HL-60 (cell line): ENCODE measurements around the gene CORO2A.

Experiments used
- DNase-seq, 2 experiments: peaks; one replicate each; pipeline ENCODE4 v3.0.0-alpha.2; 2010 to 2020; ENCODE audit warnings: low read depth in 1 of 2, low spot score in 1 of 2
- H3K27ac ChIP-seq: fragments of 250-450 bp; sonication (Bioruptor Pico); replicated peaks from 2 replicates; pipeline ENCODE4 v1.5.1; 2020; ENCODE audit warnings: mild to moderate bottlenecking, moderate library complexity
- H3K27me3 ChIP-seq: fragments of 250-450 bp; sonication (Bioruptor Pico); 2 replicates; pipeline ENCODE4 v1.5.1; 2021; ENCODE audit warnings: mild to moderate bottlenecking, moderate library complexity; ENCODE audit not compliant: insufficient read depth, poor library complexity, severe bottlenecking
- H3K4me3 ChIP-seq: replicated peaks from 2 replicates; pipeline ENCODE4 v1.5.1; 2011; ENCODE audit warnings: mild to moderate bottlenecking, control low read depth, low read length; ENCODE audit not compliant: insufficient read depth
- GABPA ChIP-seq: IDR thresholded peaks from 2 replicates; pipeline ENCODE4 v1.6.1; 2012; ENCODE audit warnings: low read depth
- POLR2AphosphoS5 ChIP-seq: IDR thresholded peaks from 2 replicates; pipeline ENCODE4 v1.6.1; 2012; ENCODE audit warnings: low read depth
- REST ChIP-seq: IDR thresholded peaks from 2 replicates; pipeline ENCODE4 v1.6.1; 2012; ENCODE audit warnings: low read depth; ENCODE audit not compliant: insufficient replicate concordance
- SPI1 ChIP-seq: IDR thresholded peaks from 2 replicates; pipeline ENCODE4 v1.6.1; 2012; ENCODE audit warnings: low read depth, mild to moderate bottlenecking, borderline replicate concordance
- TF ChIP-seq, protein P1 (sequence below): IDR thresholded peaks from one replicate; pipeline ENCODE4 v1.5.1; 2011; ENCODE audit warnings: low read length, control low read depth, inconsistent platforms; ENCODE audit not compliant: insufficient read depth

CORO2A gene

GRCh38 chr9:98147582-98147981 lies 44.9 kb downstream of the CORO2A start:
- TF ChIP-seq REST: no peak
- TF ChIP-seq SPI1: no peak
- TF ChIP-seq, protein P1, sequence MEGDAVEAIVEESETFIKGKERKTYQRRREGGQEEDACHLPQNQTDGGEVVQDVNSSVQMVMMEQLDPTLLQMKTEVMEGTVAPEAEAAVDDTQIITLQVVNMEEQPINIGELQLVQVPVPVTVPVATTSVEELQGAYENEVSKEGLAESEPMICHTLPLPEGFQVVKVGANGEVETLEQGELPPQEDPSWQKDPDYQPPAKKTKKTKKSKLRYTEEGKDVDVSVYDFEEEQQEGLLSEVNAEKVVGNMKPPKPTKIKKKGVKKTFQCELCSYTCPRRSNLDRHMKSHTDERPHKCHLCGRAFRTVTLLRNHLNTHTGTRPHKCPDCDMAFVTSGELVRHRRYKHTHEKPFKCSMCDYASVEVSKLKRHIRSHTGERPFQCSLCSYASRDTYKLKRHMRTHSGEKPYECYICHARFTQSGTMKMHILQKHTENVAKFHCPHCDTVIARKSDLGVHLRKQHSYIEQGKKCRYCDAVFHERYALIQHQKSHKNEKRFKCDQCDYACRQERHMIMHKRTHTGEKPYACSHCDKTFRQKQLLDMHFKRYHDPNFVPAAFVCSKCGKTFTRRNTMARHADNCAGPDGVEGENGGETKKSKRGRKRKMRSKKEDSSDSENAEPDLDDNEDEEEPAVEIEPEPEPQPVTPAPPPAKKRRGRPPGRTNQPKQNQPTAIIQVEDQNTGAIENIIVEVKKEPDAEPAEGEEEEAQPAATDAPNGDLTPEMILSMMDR: no peak
- no peak for TF ChIP-seq GABPA
- TF ChIP-seq POLR2AphosphoS5: no peak
- Histone ChIP-seq H3K4me3 (no peak overlapping the region), H3K27me3 (no peaks in the 10 kb centered on the region), H3K27ac (peak overlapping the region; percentile 9; the same call in 1 of the 2 replicates)
- DNase-seq: no peak

DNA sequence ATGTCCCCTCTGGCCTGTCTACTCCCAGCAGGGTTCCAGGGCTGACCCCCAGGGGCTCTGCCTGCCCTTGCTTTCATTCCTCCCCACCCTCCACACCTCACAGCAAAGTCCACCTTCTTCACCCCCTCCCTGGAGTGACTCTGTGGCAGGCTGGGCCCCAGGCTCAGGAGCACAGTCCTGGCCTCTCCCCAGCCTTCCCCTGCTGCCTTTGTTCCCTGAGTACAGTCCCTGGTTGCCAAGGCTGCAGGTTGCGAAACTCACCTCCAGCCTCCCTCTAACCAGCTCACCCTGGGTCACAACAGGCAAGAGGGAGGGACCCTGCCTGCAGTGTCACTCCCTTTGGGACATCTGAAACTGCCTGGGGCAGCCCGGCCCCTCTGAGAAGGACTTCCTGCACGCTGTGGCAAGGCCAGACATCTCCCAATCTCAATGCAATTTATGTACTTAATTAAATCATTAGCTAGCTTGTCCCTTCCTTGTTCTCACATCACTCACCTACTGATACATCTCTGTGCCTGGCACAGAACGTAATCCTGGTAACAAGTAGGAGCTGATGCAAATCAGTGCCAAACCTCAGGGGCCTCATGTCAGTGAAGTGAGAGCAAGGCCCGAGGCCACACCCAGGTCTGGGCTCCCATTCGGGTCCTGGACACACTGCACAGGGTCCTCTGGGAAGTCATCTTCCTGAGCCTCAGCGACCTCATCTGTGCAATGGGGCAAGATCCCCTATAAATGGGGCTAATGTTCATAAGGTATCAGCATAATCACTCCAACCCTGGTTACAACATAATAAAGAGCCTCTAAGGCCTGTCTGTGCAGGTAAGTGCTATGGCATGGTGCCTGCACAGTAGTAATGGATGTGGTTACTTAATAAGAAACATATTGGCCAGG lies 46.1 kb downstream of the CORO2A start:
- no peak overlapping the region for H3K4me3 ChIP-seq
- TF ChIP-seq, protein P1: no peak
- no peak for TF ChIP-seq GABPA
- TF ChIP-seq POLR2AphosphoS5: no peak
- TF ChIP-seq REST: no peak
- TF ChIP-seq SPI1: no peak
- H3K27ac ChIP-seq: peak overlapping the region; percentile 70
- DNase-seq: peak; percentile 89 to 92
- no peaks in the 10 kb centered on the region for H3K27me3 ChIP-seq

- no peaks in the 10 kb centered on the region for H3K27me3 ChIP-seq
- no peak for DNase-seq
- TF ChIP-seq REST: no peak
- TF ChIP-seq SPI1: no peak
- TF ChIP-seq POLR2AphosphoS5: no peak
- TF ChIP-seq GABPA: no peak
- TF ChIP-seq, protein P1: no peak
- H3K4me3 ChIP-seq: no peak overlapping the region
- no peak overlapping the region for H3K27ac ChIP-seq
Observed at GRCh38 chr9:98144631-98145030, 47.8 kb downstream of the CORO2A start.
